HepG2 (cell line): Measurements from ENCODE around the gene ZSWIM8. TPM values are rescaled to one million over a fixed set of nuclear protein-coding genes. Genes with fewer than 3 reads are reported as not detected.

Experiments
- ARNT2 ChIP-seq: sonication (generic); formaldehyde crosslinking; IDR thresholded peaks from 2 replicates; pipeline ENCODE4 v1.8.0; 2022; ENCODE audit warnings: mild to moderate bottlenecking, low read depth, missing genetic modification reagents, moderate library complexity
- ASH2L ChIP-seq: fragments of 300-600, 200-600 bp; sonication (generic); IDR thresholded peaks from 2 replicates; pipeline ENCODE4 v1.7.0; 2017; ENCODE audit warnings: low read depth, mild to moderate bottlenecking, moderate library complexity, mixed read lengths, low read length; ENCODE audit not compliant: insufficient read length
- CEBPG ChIP-seq: IDR thresholded peaks from 2 replicates; pipeline ENCODE4 v1.6.1; 2016
- DMTF1 ChIP-seq: sonication (generic); formaldehyde crosslinking; IDR thresholded peaks from 2 replicates; pipeline ENCODE4 v1.4.0; 2020; ENCODE audit warnings: mild to moderate bottlenecking, missing genetic modification reagents
- HDAC6 ChIP-seq: fragments of 200-600 bp; sonication (generic); IDR thresholded peaks from 2 replicates; pipeline ENCODE4 v1.7.0; 2017; ENCODE audit warnings: mild to moderate bottlenecking, antibody characterized with exemption, low read length, low read depth
- HMG20B ChIP-seq: conservative IDR thresholded peaks from 2 replicates; pipeline ENCODE4 v1.6.1; 2016; ENCODE audit warnings: missing genetic modification reagents, missing compliant biosample characterization
- KDM2A ChIP-seq: sonication (generic); formaldehyde crosslinking; IDR thresholded peaks from 2 replicates; pipeline ENCODE4 v1.4.0; 2020; ENCODE audit warnings: low read depth, missing genetic modification reagents, borderline replicate concordance
- NFATC3 ChIP-seq: sonication (generic); formaldehyde crosslinking; IDR thresholded peaks from 2 replicates; pipeline ENCODE4 v1.5.1; 2020; ENCODE audit warnings: mild to moderate bottlenecking, missing genetic modification reagents
- PHF20 ChIP-seq: sonication (generic); formaldehyde crosslinking; IDR thresholded peaks from 2 replicates; pipeline ENCODE4 v1.5.0; 2020; ENCODE audit warnings: mild to moderate bottlenecking, missing genetic modification reagents
- RBM39 ChIP-seq: fragments of 200-400 bp; formaldehyde crosslinking; IDR thresholded peaks from one replicate; pipeline ENCODE4 v1.6.1; 2018; ENCODE audit warnings: antibody characterized with exemption, mild to moderate bottlenecking, low read depth, low read length; ENCODE audit not compliant: poor library complexity, severe bottlenecking
- SATB2 ChIP-seq: sonication (generic); formaldehyde crosslinking; IDR thresholded peaks from 2 replicates; pipeline ENCODE4 v1.5.0; 2020; ENCODE audit warnings: missing genetic modification reagents
- SRY ChIP-seq: sonication (generic); formaldehyde crosslinking; IDR thresholded peaks from 2 replicates; pipeline ENCODE4 v1.8.0; 2022; ENCODE audit warnings: mild to moderate bottlenecking, missing genetic modification reagents
- TAF1 ChIP-seq: sonication (generic); formaldehyde crosslinking; IDR thresholded peaks from 2 replicates; pipeline ENCODE4 v1.4.0; 2020; ENCODE audit warnings: missing genetic modification reagents
- THAP11 ChIP-seq: IDR thresholded peaks from 2 replicates; pipeline ENCODE4 v1.6.1; 2016; ENCODE audit warnings: missing biosample characterization, missing genetic modification reagents
- U2AF1 ChIP-seq: fragments of 200-400 bp; formaldehyde crosslinking; optimal IDR thresholded peaks from 2 replicates; pipeline ENCODE3; 2017; ENCODE audit warnings: mild to moderate bottlenecking, low read depth, low read length
- ZBTB2 ChIP-seq: sonication (generic); formaldehyde crosslinking; IDR thresholded peaks from 2 replicates; pipeline ENCODE4 v1.8.0; 2022; ENCODE audit warnings: low read depth, missing genetic modification reagents
- ZFP1 ChIP-seq: IDR thresholded peaks from 2 replicates; pipeline ENCODE4 v1.6.1; 2016
- ZFP62 ChIP-seq: sonication (generic); formaldehyde crosslinking; IDR thresholded peaks from 2 replicates; pipeline ENCODE4 v1.4.0; 2020; ENCODE audit warnings: missing genetic modification reagents
- ZNF12 ChIP-seq: sonication (generic); formaldehyde crosslinking; IDR thresholded peaks from 2 replicates; pipeline ENCODE4 v1.5.0; 2020; ENCODE audit warnings: missing genetic modification reagents
- ZNF180 ChIP-seq: sonication (generic); formaldehyde crosslinking; IDR thresholded peaks from 2 replicates; pipeline ENCODE4 v1.4.0; 2020; ENCODE audit warnings: low read depth, missing genetic modification reagents, borderline replicate concordance
- ZNF333 ChIP-seq: sonication (generic); formaldehyde crosslinking; IDR thresholded peaks from 2 replicates; pipeline ENCODE4 v1.4.0; 2020; ENCODE audit warnings: mild to moderate bottlenecking, missing genetic modification reagents, borderline replicate concordance
- ZNF337 ChIP-seq: sonication (generic); formaldehyde crosslinking; IDR thresholded peaks from 2 replicates; pipeline ENCODE4 v1.5.1; 2020; ENCODE audit warnings: missing genetic modification reagents, low read depth, mild to moderate bottlenecking, borderline replicate concordance
- ZNF569 ChIP-seq: sonication (generic); formaldehyde crosslinking; IDR thresholded peaks from 2 replicates; pipeline ENCODE4 v1.5.0; 2020; ENCODE audit warnings: mild to moderate bottlenecking, missing genetic modification reagents, moderate library complexity, borderline replicate concordance
- ZNF615 ChIP-seq: sonication (generic); formaldehyde crosslinking; IDR thresholded peaks from 2 replicates; pipeline ENCODE4 v1.5.0; 2020; ENCODE audit warnings: mild to moderate bottlenecking, missing genetic modification reagents, borderline replicate concordance
- ZNF747 ChIP-seq: sonication (generic); formaldehyde crosslinking; IDR thresholded peaks from 2 replicates; pipeline ENCODE4 v1.8.1; 2023; ENCODE audit warnings: missing genetic modification reagents, mild to moderate bottlenecking, borderline replicate concordance
- ZNF775 ChIP-seq: sonication (generic); formaldehyde crosslinking; IDR thresholded peaks from 2 replicates; pipeline ENCODE4 v1.4.0; 2020; ENCODE audit warnings: missing genetic modification reagents, mild to moderate bottlenecking, moderate library complexity, borderline replicate concordance
- ZNF792 ChIP-seq: IDR thresholded peaks from 2 replicates; pipeline ENCODE4 v1.6.1; 2016
- ZZZ3 ChIP-seq: sonication (generic); formaldehyde crosslinking; IDR thresholded peaks from 2 replicates; pipeline ENCODE4 v1.4.0; 2020; ENCODE audit warnings: missing genetic modification reagents, mild to moderate bottlenecking, borderline replicate concordance
- polyA plus RNA-seq, 8 experiments: library from polyadenylated mRNA; depleted of rRNA in 3 of 8; stranded (reverse) in 7 of 8; unstranded in 1 of 8; fragments of >200 nt; fragmentation: Illumina TruSeq in 4 of 8; extraction: Trizol in 4 of 8; gene quantifications; 2 replicates each; pipeline versions ENCODE4 v1.2.1 to v1.2.3, GENCODE V29; 2011 to 2016; ENCODE audit warnings: low read depth in 4 of 8, missing spikeins in 1 of 8, mixed read lengths in 1 of 8; ENCODE audit not compliant: insufficient read depth in 1 of 8
- total RNA-seq, 5 experiments: library from RNA; depleted of rRNA; stranded (reverse); fragments of >200 nt; fragmentation: Illumina TruSeq; extraction: Trizol; gene quantifications; 2 replicates each; pipeline ENCODE4 v1.2.3, GENCODE V29; 2016; ENCODE audit warnings: low read depth in 1 of 5

ZSWIM8 gene
- total and polyA plus RNA-seq, 2 of the 13 experiments (the other 11 are each of a cell fraction or from before 2014, with no cell fraction given), result 39.9 to 98.2 TPM

- peak; percentile 95 for TF ChIP-seq THAP11 (CRISPR knock-in tag)
- TF ChIP-seq ZNF775 (CRISPR knock-in tag), result no peak
- 0 out of 2 replicates have a peak, but pooled peaks have one; percentile 41 for TF ChIP-seq ZZZ3
- TF ChIP-seq ZNF12 (CRISPR knock-in tag), result peak; percentile 28; the same call in 1 of the 2 replicates
- no peak; the same call in 1 of the 2 replicates for TF ChIP-seq ZFP62
- TF ChIP-seq ZNF180 (CRISPR knock-in tag), result 0 out of 2 replicates have a peak, but pooled peaks have one; percentile 29
- peak; percentile 68 for TF ChIP-seq CEBPG (CRISPR knock-in tag)
- TF ChIP-seq ZNF615 (CRISPR knock-in tag), result no peak
- TF ChIP-seq KDM2A (CRISPR knock-in tag), result peak; percentile 89; the same call in 1 of the 2 replicates
- no peak for TF ChIP-seq ZNF337 (CRISPR knock-in tag)
- TF ChIP-seq HMG20B, result no peak
- TF ChIP-seq DMTF1, result no peak
- peak; percentile 59; the same call in 1 of the 2 replicates for TF ChIP-seq ZNF747 (CRISPR knock-in tag)
- no peak for TF ChIP-seq U2AF1
- 0 out of 2 replicates have a peak, but pooled peaks have one; percentile 21 for TF ChIP-seq ZBTB2 (CRISPR knock-in tag)
- TF ChIP-seq ARNT2, result 0 out of 2 replicates have a peak, but pooled peaks have one; percentile 45
- no peak; the same call in 1 of the 2 replicates for TF ChIP-seq ZNF792 (CRISPR knock-in tag)
- TF ChIP-seq RBM39, result no peak
- no peak for TF ChIP-seq ZFP1 (CRISPR knock-in tag)
- TF ChIP-seq ASH2L, result peak; percentile 84
- no peak for TF ChIP-seq ZNF569
- peak; percentile 90; the same call in 1 of the 2 replicates for TF ChIP-seq SRY (CRISPR knock-in tag)
- peak; percentile 89 for TF ChIP-seq PHF20 (CRISPR knock-in tag)
- TF ChIP-seq TAF1 (CRISPR knock-in tag), result peak; percentile 95
- TF ChIP-seq NFATC3 (CRISPR knock-in tag), result no peak
- no peak for TF ChIP-seq SATB2
- TF ChIP-seq HDAC6, result no peak
- no peak for TF ChIP-seq ZNF333 (CRISPR knock-in tag)
These were observed 3.3 kb upstream of the ZSWIM8 start, which contains the start of gene CHCHD1 (continued) for GRCh38 chr10:73781879-73782748.
